Esophagus muscularis mucosa (tissue), 3 donors: ENCODE measurements around the gene SYCP1.

Experiments
- POLR2A ChIP-seq: fragments of 450-650 bp; IDR thresholded peaks from one replicate; pipeline ENCODE4 v1.6.1; 2017; ENCODE audit warnings: antibody characterized with exemption, moderate library complexity, mild to moderate bottlenecking, low read depth
- TF ChIP-seq, protein P1 (sequence below), 3 experiments: fragments of 200-600 bp in 2 of 3; fragments of 450-650 bp in 1 of 3; sonication (generic) in 2 of 3; IDR thresholded peaks; one replicate each; pipeline ENCODE4 v1.5.1; 2017 to 2019; ENCODE audit warnings: antibody characterized with exemption in 3 of 3, mild to moderate bottlenecking in 2 of 3, moderate library complexity in 1 of 3

GRCh38 chr1:114927401-114927800 is 72.7 kb downstream of the SYCP1 start:
- TF ChIP-seq, protein P1, sequence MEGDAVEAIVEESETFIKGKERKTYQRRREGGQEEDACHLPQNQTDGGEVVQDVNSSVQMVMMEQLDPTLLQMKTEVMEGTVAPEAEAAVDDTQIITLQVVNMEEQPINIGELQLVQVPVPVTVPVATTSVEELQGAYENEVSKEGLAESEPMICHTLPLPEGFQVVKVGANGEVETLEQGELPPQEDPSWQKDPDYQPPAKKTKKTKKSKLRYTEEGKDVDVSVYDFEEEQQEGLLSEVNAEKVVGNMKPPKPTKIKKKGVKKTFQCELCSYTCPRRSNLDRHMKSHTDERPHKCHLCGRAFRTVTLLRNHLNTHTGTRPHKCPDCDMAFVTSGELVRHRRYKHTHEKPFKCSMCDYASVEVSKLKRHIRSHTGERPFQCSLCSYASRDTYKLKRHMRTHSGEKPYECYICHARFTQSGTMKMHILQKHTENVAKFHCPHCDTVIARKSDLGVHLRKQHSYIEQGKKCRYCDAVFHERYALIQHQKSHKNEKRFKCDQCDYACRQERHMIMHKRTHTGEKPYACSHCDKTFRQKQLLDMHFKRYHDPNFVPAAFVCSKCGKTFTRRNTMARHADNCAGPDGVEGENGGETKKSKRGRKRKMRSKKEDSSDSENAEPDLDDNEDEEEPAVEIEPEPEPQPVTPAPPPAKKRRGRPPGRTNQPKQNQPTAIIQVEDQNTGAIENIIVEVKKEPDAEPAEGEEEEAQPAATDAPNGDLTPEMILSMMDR (IDR thresholded peaks at IDR 0.05), result no peak
- no peak for TF ChIP-seq POLR2A
